WI38 (cell line): Measurements from ENCODE around the gene ZNF502.

Source experiments
- H3K4me3 ChIP-seq: 2 replicates; pipeline ENCODE4 v1.5.1; 2011; ENCODE audit warnings: low read depth, mild to moderate bottlenecking, control low read depth, low read length
- CTCF ChIP-seq: IDR thresholded peaks from 2 replicates; pipeline ENCODE4 v1.5.1; 2012; ENCODE audit warnings: low read depth, mild to moderate bottlenecking, control low read depth, low read length

Gene ZNF502

GRCh38 chr3:44771424-44772098 is 59.1 kb downstream of the ZNF502 start:
- TF ChIP-seq CTCF = no peak
- H3K4me3 ChIP-seq = no peak overlapping the region

- no peak overlapping the region for H3K4me3 ChIP-seq
- TF ChIP-seq CTCF = no peak
These were observed 59.6 kb downstream of the ZNF502 start for GRCh38 chr3:44772099-44772442.
